HL-60/S4 treated with phorbol 12-myristate 13-acetate at 8.2 ng/mL for 4 days and 3 days (cell line): ENCODE measurements around the gene MKNK2.

Experiments
- in situ Hi-C: fragments of 300-500 bp; cut with MboI; formaldehyde crosslinking; loops from 2 replicates; pipeline ENCODE4 v1.15.0; 2022; ENCODE audit warnings: low sequenced_read_pairs

The MKNK2 gene

DNA sequence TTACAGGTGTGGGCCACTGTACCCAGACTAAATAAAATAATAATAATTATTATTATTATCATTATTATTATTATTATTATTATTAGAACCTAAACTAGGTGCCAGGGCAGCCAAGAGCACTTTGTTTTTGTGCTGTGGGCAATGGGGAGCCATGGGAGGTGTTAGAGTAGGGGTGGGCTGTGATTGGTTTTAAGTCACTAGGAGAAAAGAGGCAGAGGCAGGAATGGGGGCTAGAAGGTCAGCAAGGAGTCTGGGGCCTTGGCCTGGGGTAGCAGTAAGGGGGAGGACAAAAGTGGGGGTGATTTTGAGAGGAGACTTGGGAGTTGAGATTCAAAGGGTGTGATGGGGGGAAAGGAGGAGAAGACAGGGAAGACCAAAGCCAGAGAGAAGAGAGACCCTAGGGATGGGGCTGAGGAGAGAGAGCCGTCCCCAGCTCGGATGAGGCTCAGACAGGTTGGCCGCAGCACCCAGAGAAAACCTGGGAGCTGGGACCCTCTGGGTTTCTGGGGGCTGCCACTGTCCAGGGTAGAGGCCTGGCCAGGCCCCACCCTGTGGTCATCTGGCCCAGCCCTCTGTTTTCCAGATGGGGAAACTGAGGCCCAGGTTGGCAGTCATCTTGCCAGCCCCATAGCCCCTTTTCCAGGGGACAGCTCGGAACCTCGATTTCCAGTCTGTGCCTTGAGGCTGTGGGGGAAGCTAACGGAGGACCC, 17.8 kb downstream of the MKNK2 start:
- in situ Hi-C loops: no loop called here

DNA sequence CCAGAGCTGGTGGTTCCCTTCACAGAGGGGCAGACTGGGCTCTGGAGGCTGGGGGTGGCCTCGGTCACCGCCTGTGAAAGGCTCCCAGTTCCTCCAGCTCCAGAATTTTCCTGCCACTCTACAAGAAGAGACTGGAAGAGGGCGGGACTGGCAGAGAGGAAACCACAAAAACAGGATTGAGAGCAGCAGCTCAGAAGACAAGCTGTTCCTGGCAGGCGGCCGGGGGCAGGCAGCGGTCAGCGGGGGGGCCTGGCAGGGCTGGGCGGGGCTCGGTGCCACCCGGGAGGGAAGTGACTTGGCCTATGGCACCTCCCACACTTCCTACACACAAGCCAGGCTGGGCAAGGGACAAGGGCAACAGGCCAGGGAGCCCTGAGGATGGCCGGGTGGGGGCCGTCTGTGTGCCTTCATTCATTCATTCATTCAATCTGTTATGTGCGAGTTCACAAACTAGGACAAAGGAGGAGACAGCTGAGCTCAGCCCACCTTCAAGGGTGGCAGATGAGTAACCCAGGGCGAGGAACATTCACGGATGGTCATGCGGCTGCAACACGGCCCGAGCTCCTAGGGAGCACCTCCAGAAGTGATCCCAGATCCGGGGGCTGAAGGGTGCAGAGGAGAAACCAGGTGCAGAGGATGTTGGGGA, 18.6 kb downstream of the MKNK2 start:
- in situ Hi-C loops: no loop called here

GRCh38 chr19:2027361-2027760, 23.7 kb downstream of the MKNK2 start:
- in situ Hi-C loops: no loop called here

DNA sequence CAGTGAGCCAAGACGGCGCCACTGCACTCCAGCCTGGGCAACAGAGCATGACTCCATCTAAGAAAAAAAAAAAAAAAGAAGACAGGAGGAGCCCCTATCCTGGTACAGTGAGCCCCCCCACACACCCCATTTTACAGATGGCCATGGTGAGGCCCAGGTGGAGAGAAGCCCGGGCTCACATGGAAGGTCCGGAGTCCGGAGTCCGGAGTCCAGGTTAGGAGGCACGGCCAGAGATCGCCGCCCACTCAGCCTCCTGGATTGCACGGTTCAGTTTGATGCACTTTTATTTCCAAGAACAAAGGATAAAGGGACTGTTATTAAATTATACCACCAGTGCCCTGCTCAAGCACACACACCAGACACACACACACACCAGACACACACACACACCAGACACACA, 24.3 kb downstream of the MKNK2 start:
- in situ Hi-C loops: no loop called here

GRCh38 chr19:2022289-2022688, 28.8 kb downstream of the MKNK2 start:
- in situ Hi-C loops: no loop called here

DNA sequence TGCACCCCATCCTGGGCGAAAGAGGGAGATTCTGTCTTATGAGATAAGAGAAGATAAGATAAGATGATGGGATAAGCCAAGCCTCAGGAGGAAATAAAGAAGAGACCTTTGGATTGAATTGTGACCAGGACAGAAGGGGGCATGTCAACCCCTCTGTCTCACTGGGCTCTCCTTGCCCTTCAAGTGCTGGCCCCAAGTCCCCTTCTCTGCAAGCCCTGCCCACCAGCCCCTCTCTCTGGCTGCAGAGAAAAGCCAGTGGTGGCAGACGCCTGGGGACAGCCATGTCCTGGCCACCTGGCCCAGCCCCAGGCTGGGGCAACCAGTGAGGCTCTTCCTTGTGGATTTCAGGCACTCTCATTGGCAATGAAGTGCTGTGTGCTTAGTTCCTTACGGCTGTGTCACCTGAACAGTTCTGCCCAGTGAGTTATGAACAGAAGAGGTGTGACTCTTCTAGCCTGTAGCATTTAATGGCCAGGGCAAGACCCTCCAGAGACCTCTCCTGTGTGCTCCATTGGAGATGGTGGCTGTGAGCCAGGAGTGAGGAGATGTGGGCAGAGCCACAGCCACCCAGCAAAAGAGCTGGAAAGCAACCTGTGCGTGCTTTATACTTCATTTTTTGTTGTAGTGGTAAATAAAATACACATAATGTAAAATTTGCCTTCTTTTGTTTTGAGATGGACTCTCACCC, 29.4 kb downstream of the MKNK2 start:
- in situ Hi-C loops: no loop called here

GRCh38 chr19:2018752-2019151, 32.3 kb downstream of the MKNK2 start:
- in situ Hi-C loops: no loop called here

DNA sequence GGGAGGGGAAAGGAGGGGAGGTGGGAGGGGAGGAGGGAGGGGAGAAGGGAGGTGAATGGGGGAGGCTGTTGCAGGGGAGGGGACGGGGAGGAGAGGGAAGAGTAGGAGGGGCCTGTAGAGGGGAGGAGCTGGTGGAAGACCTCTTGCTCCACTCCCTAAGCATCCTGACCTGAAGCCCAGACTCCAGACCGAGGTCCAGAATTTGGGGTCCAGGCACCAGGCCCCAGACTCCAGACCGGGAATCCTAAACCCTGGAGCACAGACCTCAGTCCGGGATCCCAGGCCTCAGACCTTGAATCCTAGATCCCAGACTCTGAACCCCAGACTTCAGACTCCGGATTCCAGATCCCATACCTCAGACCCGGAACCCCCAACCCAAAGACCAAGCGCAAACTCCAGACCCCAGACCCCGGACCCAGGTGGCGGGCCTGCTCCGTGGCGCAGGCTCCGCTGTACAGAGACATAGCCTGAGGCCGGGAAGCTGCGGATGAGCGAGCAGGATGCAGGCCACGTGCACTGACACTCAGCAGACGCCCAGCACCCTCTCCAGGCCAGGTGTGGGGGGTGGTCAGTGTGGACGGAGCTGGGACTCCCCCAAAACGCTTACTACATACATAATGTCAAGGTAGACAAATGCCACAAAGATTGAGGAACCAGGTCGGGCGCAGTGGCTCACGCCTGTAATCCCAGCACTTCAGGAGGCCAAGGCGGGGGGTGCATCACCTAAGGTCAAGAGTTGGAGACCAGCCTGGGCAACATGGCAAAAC, 34.8 kb downstream of the MKNK2 start:
- in situ Hi-C loops: no loop called here

GRCh38 chr19:2015608-2015950, 35.5 kb downstream of the MKNK2 start, which contains the start of gene BTBD2:
Gene BTBD2 (minus strand): TSS chr19:2015714. CDS start chr19:2015703, 11 bp downstream.
- in situ Hi-C loops: no loop called here

DNA sequence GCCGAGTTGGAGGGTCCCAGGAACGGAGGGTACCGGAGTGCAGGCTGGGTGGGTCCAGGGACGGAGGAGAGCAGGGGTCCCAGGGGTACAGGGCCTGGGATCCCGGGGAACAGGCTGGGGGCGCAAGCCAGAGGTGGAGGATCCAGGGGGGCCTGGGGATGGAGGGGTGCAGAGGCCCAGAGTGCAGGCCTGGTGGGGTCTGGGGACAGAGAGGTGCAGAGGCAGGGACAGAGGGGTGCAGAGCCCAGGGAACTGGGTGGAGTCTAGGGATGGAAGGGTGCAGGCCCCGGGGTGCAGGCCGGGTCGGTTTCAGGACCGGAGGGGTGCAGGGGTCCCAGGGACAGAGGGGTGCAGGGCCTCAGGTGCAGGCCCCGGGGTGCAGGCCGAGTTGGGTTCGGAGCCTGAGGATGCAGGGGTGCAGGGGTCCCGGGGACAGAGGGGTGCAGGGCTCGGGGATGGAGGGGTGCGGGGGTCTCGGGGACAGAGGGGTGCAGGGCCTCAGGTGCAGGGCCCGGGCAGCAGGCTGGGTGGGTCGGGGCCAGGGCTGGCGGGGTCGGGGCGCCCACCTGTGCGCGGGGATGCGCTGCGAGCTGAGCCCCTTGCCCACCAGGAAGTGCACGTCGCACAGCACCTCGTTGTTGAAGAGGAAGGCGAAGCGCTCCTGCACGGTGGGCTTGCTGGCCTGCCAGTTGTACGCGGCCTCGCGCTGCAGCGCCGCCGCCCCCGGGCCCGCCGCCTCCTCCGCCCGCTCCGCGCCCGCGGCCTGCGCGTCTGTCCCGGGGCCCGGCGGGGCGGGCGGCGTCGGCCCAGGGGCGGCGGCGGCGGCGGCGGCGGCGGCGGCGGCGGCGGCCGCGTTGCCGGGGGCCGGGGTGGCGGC, 36.1 kb downstream of the MKNK2 start:
- in situ Hi-C loops: no loop called here

GRCh38 chr19:2014131-2014571, 36.9 kb downstream of the MKNK2 start:
- in situ Hi-C loops: no loop called here

- in situ Hi-C loops: no loop called here
Observed at GRCh38 chr19:2013683-2013961, 37.4 kb downstream of the MKNK2 start.

DNA sequence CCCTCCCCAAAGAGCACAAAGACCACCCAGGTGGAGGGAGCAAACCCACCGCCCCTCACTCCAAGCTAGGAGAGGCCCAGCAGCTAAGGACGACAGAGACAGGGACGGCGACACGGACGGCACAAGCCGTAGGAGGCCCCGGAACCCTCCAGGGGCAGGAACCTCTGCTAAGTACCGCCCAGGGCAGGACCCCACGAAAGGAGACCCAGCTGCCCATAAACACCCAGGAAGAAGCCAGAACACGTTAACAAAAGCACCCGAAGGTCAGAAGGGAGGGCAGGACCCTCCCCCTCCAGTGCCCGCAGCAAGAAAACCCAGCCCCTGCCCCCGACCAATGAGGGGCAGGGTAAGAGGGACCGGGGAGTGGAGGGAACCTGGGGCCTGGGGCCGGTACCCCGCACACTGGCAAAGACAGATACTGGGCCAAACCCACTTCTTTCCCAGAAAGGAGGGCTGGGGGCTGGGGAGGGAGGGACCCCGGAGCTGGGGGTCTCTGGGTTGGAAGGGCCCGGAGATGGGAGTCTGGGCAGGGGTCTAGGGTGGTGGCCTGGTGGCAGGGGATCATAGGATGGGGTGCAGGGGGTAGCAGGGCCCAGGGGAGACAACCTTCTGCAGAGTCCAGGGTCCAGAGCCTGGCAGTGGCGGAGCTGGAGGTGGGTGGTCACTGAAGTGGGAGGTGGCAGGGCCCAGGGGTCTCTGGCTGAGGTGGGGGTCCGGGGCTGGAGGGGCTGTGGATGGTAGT, 37.9 kb downstream of the MKNK2 start:
- in situ Hi-C loops: no loop called here

GRCh38 chr19:2011169-2011568, 39.9 kb downstream of the MKNK2 start:
- in situ Hi-C loops: no loop called here

DNA sequence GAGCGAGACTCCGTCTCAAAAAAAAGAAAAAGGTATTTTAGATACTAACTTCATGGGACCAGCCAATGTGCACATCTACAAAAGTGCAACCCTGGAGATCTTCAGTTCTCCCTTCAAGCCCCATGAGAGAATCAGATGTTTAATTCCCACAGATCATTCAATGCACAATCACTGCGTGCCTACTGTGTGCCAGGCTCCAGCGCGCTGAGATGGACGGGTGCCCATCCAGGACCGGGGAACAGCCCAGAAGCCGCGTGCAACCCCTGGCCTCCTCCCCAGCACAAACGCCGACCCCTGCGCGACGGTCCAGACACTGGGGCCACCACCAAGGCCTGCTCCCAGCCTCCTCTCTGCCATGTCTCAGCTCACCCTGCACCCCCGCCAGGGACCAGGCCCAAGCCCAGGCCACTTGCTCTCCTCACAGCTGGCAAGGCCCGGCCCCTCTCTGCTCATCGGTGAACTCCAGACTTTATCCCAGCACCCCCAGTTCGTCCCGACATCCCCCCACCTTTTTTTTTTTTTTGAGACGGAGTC, 40.8 kb downstream of the MKNK2 start:
- in situ Hi-C loops: no loop called here

GRCh38 chr19:2003874-2004273, 47.2 kb downstream of the MKNK2 start:
- in situ Hi-C loops: no loop called here

GRCh38 chr19:1999856-2000515, 51.1 kb downstream of the MKNK2 start:
- in situ Hi-C loops: no loop called here

GRCh38 chr19:1998712-1999708, 52.0 kb downstream of the MKNK2 start:
- in situ Hi-C loops: no loop called here
